Gastroesophageal sphincter (tissue), 3 donors: ENCODE data around the gene MAPK6.

Experiments
- EP300 ChIP-seq: sonication (generic); formaldehyde crosslinking; IDR thresholded peaks from one replicate; pipeline ENCODE4 v1.6.1; 2017; ENCODE audit warnings: antibody characterized with exemption, mild to moderate bottlenecking
- POLR2A ChIP-seq, 2 donors: fragments of 450-650 bp; IDR thresholded peaks; one replicate each; pipeline ENCODE4 v1.6.1; 2017; ENCODE audit warnings: antibody characterized with exemption in 2 of 2, mild to moderate bottlenecking in 2 of 2, moderate library complexity in 1 of 2
- POLR2AphosphoS5 ChIP-seq: sonication (generic); formaldehyde crosslinking; IDR thresholded peaks from one replicate; pipeline ENCODE4 v1.6.1; 2017; ENCODE audit warnings: antibody characterized with exemption
- TF ChIP-seq, protein P1 (sequence below), 4 experiments: fragments of 200-600 bp in 2 of 4; fragments of 450-650 bp in 2 of 4; sonication (generic) in 1 of 4; IDR thresholded peaks; one replicate each; pipeline ENCODE4 v1.5.1; 2017 to 2019; ENCODE audit warnings: antibody characterized with exemption in 4 of 4, mild to moderate bottlenecking in 2 of 4, moderate library complexity in 2 of 4

DNA sequence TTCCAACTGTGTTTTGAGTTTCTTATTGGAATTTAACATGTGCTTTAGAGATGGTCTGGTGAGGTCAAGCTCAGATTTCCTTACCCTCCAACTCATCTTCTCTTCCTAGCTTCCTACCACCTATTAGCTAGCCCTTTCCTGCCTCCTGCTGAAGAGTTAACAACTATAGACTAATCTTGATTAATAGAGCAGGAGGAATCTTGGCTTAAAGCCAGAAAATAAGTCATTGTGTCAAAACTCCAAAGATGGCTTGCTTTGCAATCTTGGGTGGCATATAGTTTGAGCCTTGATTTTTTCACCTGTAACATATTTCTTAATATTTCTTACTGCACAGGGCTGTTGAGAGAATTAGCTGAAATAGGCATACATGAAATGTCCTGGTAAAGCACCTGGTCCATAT, 66.3 kb downstream of the MAPK6 start:
- no peak for TF ChIP-seq POLR2AphosphoS5
- TF ChIP-seq, protein P1, sequence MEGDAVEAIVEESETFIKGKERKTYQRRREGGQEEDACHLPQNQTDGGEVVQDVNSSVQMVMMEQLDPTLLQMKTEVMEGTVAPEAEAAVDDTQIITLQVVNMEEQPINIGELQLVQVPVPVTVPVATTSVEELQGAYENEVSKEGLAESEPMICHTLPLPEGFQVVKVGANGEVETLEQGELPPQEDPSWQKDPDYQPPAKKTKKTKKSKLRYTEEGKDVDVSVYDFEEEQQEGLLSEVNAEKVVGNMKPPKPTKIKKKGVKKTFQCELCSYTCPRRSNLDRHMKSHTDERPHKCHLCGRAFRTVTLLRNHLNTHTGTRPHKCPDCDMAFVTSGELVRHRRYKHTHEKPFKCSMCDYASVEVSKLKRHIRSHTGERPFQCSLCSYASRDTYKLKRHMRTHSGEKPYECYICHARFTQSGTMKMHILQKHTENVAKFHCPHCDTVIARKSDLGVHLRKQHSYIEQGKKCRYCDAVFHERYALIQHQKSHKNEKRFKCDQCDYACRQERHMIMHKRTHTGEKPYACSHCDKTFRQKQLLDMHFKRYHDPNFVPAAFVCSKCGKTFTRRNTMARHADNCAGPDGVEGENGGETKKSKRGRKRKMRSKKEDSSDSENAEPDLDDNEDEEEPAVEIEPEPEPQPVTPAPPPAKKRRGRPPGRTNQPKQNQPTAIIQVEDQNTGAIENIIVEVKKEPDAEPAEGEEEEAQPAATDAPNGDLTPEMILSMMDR (IDR thresholded peaks at IDR 0.05) = no peak
- TF ChIP-seq POLR2A (IDR thresholded peaks at IDR 0.05) = no peak
- TF ChIP-seq EP300 = no peak
